GM19193 (cell line): ENCODE measurements around the gene NKAIN4.

Experiments used
- POLR2A ChIP-seq: IDR thresholded peaks from 4 replicates; pipeline ENCODE4 v1.6.1; 2011; ENCODE audit not compliant: insufficient read depth, insufficient read length; ENCODE audit errors: extremely low read depth

The NKAIN4 gene

GRCh38 chr20:63283397-63284082 is 29.3 kb upstream of the NKAIN4 start:
- TF ChIP-seq POLR2A, result peak; percentile 7

- TF ChIP-seq POLR2A, result no peak
These were observed 28.7 kb upstream of the NKAIN4 start for GRCh38 chr20:63282946-63283345.

GRCh38 chr20:63281742-63282665 is 27.7 kb upstream of the NKAIN4 start:
- TF ChIP-seq POLR2A, result no peak

- no peak for TF ChIP-seq POLR2A
These were observed 26.8 kb upstream of the NKAIN4 start for GRCh38 chr20:63280929-63281545.

- no peak for TF ChIP-seq POLR2A
These were observed 26.1 kb upstream of the NKAIN4 start for GRCh38 chr20:63280371-63280770.

GRCh38 chr20:63279931-63280330 is 25.7 kb upstream of the NKAIN4 start:
- no peak for TF ChIP-seq POLR2A

GRCh38 chr20:63278661-63279060 is 24.4 kb upstream of the NKAIN4 start:
- no peak for TF ChIP-seq POLR2A

GRCh38 chr20:63277466-63278272 is 23.4 kb upstream of the NKAIN4 start:
- no peak for TF ChIP-seq POLR2A

- no peak for TF ChIP-seq POLR2A
These were observed 22.7 kb upstream of the NKAIN4 start for GRCh38 chr20:63276956-63277355.

- no peak for TF ChIP-seq POLR2A
These were observed 21.6 kb upstream of the NKAIN4 start for GRCh38 chr20:63275825-63276224.

GRCh38 chr20:63274381-63275228 is 20.3 kb upstream of the NKAIN4 start:
- TF ChIP-seq POLR2A, result no peak

GRCh38 chr20:63273635-63274380 is 19.5 kb upstream of the NKAIN4 start:
- no peak for TF ChIP-seq POLR2A

GRCh38 chr20:63273059-63273579 is 18.9 kb upstream of the NKAIN4 start:
- no peak for TF ChIP-seq POLR2A
